ENCODE results near the gene OR51B4. TPM values are rescaled to one million over a fixed set of nuclear protein-coding genes. Genes with fewer than 3 reads are reported as not detected.

Gene OR51B4
- polyA plus RNA-seq, 1 of the 3 experiments (the other 2 are of a cell fraction): 0.07 TPM

DNA sequence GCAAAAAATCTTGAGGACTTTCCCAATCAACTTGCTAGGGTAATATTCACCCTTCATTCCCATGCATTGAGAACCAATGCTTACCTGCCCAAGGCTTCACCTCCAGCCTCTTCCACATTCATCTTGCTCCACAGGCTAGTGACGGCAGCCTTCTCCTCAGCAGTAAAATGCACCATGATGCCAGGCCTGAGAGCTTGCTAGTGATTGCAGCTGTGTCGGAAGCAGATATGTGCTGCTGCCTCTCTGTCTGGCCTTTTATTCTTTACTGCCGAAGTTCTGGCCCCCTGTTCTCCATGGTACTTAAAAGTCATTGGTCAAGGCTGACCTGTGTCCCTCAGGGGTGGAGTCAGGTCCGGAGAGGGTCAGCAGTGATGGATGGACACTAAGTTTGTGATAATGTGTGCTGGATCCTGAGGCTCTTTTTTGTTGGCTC, 32.0 kb downstream of the OR51B4 start, which contains the start of gene HBE1 (continued):
- TF ChIP-seq, protein P1, sequence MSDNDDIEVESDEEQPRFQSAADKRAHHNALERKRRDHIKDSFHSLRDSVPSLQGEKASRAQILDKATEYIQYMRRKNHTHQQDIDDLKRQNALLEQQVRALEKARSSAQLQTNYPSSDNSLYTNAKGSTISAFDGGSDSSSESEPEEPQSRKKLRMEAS (IDR thresholded peaks at IDR 0.05; ENCODE audit: low read depth): no peak
- no peak for TF ChIP-seq POLR2AphosphoS5 (IDR thresholded peaks at IDR 0.05; ENCODE audit: low read depth, low read length)
- no peak for TF ChIP-seq TCF12 (IDR thresholded peaks at IDR 0.05)
- TF ChIP-seq SIN3A (IDR thresholded peaks at IDR 0.05; ENCODE audit: borderline replicate concordance, low read depth, low read length): no peak
- no peak for TF ChIP-seq MEF2A (IDR thresholded peaks at IDR 0.05; ENCODE audit: borderline replicate concordance, low read depth)
- TF ChIP-seq GABPA (IDR thresholded peaks at IDR 0.05; ENCODE audit: low read depth): no peak
- TF ChIP-seq TAF1 (IDR thresholded peaks at IDR 0.05; ENCODE audit: borderline replicate concordance, low read depth, low read length): no peak

DNA sequence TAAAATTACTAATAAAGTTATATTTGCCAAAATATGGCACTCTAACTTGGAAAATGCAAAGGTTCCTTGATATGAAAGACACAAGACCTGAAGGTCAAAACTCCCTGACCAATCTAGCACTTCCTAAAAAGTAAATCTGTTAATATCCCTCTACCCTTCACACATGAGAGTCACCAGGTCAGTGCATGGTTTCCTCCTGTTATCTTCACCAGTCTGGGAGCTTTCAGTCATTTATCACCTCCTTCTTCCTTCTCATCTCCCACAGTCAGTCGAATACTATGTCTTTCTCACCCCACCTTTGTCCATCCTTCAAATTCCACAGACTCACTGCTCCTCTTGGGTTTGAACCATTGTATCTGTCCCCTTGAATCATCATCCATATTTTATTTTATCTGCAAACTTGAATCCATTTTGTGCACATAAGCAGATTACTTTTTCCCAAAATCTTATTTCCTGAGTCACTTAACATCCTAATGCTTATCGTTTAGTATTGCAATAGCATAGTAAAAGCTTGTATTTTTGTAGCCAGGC, 34.6 kb downstream of the OR51B4 start:
- ChIA-PET POLR2A (no interaction called here), CTCF (interaction anchor here (0.7 kb wide), 1 partner anchor 57 kb away, joined by 3 read pairs; no protein-coding TSS in a partner anchor)
- Histone ChIP-seq H3K27ac (ENCODE audit: low read depth in 2 of 2, low read length in 1 of 2) (no peak overlapping the region), H3K4me1 (ENCODE audit: control insufficient read depth in 1 of 2, insufficient read depth in 2 of 2, low read depth in 1 of 2, low read length in 1 of 2) (no peaks in the 10 kb centered on the region), H3K4me2 (no peak overlapping the region), H3K36me3 (replicated peaks in 1 of 2; ENCODE audit: control insufficient read depth in 1 of 2, insufficient read depth in 2 of 2, low read length in 1 of 2) (no peaks in the 10 kb centered on the region), H3F3A (replicated peaks; ENCODE audit: insufficient read depth) (no peaks in the 10 kb centered on the region), H3K9ac (no peak overlapping the region), H3K27me3 (ENCODE audit: insufficient read depth) (peaks cover 22% of the 10 kb centered on the region), H4K20me1 (ENCODE audit: insufficient read depth) (no peaks in the 10 kb centered on the region), H3K79me2 (ENCODE audit: insufficient read depth) (no peaks in the 10 kb centered on the region), H3K9me3 (no peaks in the 10 kb centered on the region), H2AFZ (ENCODE audit: low read depth) (no peak overlapping the region), H3K9me2 (no peaks in the 10 kb centered on the region), H3K4me3 (ENCODE audit: low read depth in 2 of 2, low read length in 1 of 2) (no peak overlapping the region)
- 3% methylated on average over 2 of the region's 2 CpGs for WGBS (ENCODE audit: low lambda C conversion rate)
- no peak for DNase-seq
- TF ChIP-seq RFX5 (IDR thresholded peaks at IDR 0.05; ENCODE audit: low read length) (no peak), MXI1 (IDR thresholded peaks at IDR 0.05; ENCODE audit: low read depth, low read length) (no peak), FOSL2 (IDR thresholded peaks at IDR 0.05; ENCODE audit: borderline replicate concordance, low read depth) (no peak), EZH2phosphoT487 (IDR thresholded peaks at IDR 0.05; ENCODE audit: borderline replicate concordance, low read depth) (no peak), FOXJ3 (CRISPR knock-in tag; IDR thresholded peaks at IDR 0.05) (no peak), RXRA (IDR thresholded peaks at IDR 0.05; ENCODE audit: borderline replicate concordance, low read depth) (no peak)
- TF ChIP-seq, protein P2, sequence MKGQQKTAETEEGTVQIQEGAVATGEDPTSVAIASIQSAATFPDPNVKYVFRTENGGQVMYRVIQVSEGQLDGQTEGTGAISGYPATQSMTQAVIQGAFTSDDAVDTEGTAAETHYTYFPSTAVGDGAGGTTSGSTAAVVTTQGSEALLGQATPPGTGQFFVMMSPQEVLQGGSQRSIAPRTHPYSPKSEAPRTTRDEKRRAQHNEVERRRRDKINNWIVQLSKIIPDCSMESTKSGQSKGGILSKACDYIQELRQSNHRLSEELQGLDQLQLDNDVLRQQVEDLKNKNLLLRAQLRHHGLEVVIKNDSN (IDR thresholded peaks at IDR 0.05; ENCODE audit: borderline replicate concordance, low read depth): no peak
- TF ChIP-seq, protein P3, sequence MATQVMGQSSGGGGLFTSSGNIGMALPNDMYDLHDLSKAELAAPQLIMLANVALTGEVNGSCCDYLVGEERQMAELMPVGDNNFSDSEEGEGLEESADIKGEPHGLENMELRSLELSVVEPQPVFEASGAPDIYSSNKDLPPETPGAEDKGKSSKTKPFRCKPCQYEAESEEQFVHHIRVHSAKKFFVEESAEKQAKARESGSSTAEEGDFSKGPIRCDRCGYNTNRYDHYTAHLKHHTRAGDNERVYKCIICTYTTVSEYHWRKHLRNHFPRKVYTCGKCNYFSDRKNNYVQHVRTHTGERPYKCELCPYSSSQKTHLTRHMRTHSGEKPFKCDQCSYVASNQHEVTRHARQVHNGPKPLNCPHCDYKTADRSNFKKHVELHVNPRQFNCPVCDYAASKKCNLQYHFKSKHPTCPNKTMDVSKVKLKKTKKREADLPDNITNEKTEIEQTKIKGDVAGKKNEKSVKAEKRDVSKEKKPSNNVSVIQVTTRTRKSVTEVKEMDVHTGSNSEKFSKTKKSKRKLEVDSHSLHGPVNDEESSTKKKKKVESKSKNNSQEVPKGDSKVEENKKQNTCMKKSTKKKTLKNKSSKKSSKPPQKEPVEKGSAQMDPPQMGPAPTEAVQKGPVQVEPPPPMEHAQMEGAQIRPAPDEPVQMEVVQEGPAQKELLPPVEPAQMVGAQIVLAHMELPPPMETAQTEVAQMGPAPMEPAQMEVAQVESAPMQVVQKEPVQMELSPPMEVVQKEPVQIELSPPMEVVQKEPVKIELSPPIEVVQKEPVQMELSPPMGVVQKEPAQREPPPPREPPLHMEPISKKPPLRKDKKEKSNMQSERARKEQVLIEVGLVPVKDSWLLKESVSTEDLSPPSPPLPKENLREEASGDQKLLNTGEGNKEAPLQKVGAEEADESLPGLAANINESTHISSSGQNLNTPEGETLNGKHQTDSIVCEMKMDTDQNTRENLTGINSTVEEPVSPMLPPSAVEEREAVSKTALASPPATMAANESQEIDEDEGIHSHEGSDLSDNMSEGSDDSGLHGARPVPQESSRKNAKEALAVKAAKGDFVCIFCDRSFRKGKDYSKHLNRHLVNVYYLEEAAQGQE (IDR thresholded peaks at IDR 0.05; ENCODE audit: low read depth, low read length): no peak
